ENCODE measurements around the gene CDA. TPM values are rescaled to one million over a fixed set of nuclear protein-coding genes. Genes with fewer than 3 reads are reported as not detected.

Gene CDA
- total and polyA plus RNA-seq, 2 donors from 2014 or later = 6.0 to 29.9 TPM

DNA sequence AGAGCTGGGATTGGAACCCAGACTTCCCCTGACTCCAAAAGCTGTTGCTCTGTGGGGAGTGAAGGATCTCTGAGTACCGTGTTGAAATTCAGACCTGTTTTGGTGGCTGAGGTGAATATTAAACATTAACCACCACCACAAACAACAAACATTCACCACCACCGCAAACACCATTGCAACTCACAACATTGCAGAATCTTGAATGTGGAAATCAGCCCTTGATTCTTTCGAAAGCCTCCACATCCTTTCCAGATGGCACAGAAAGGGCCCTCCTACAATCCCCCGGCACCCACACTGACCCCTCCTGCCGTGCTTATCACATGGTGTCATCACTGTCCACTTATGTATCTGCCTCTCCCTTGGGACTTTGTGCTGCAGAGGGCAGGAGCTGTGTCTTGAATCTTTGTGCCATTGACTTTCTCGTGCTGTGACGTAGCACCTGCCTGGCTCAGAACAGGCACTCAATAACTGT, 1.4 kb downstream of the CDA start:
- H3K9ac ChIP-seq (ENCODE audit: low read length in 3 of 3) = peak overlapping the region in 1 of 3 donors; percentile 34
- H3K4me3 ChIP-seq (ENCODE audit: low read length in 3 of 3) = peak overlapping the region in 1 of 3 donors; percentile 57
- H3K9me3 ChIP-seq (ENCODE audit: control insufficient read depth in 2 of 3, insufficient read depth in 1 of 3, low read length in 3 of 3) = no peaks in the 10 kb centered on the region
- H3K36me3 ChIP-seq (ENCODE audit: control insufficient read depth in 2 of 3, insufficient read depth in 3 of 3, low read length in 3 of 3) = no peaks in the 10 kb centered on the region
- H3K4me1 ChIP-seq (ENCODE audit: control insufficient read depth in 2 of 3, insufficient read depth in 2 of 3, low read depth in 1 of 3, low read length in 3 of 3) = peaks cover 0 to 18% (median 4%) of the 10 kb centered on the region in 3 donors
- H3K27me3 ChIP-seq (ENCODE audit: control insufficient read depth, insufficient read depth, low read length) = no peaks in the 10 kb centered on the region
- TF ChIP-seq, protein P1, sequence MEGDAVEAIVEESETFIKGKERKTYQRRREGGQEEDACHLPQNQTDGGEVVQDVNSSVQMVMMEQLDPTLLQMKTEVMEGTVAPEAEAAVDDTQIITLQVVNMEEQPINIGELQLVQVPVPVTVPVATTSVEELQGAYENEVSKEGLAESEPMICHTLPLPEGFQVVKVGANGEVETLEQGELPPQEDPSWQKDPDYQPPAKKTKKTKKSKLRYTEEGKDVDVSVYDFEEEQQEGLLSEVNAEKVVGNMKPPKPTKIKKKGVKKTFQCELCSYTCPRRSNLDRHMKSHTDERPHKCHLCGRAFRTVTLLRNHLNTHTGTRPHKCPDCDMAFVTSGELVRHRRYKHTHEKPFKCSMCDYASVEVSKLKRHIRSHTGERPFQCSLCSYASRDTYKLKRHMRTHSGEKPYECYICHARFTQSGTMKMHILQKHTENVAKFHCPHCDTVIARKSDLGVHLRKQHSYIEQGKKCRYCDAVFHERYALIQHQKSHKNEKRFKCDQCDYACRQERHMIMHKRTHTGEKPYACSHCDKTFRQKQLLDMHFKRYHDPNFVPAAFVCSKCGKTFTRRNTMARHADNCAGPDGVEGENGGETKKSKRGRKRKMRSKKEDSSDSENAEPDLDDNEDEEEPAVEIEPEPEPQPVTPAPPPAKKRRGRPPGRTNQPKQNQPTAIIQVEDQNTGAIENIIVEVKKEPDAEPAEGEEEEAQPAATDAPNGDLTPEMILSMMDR (IDR thresholded peaks at IDR 0.05; ENCODE audit: borderline replicate concordance, extremely low read depth, insufficient read depth) = no peak
- intact Hi-C loops (cut with DNase I) = no loop called here
- H3K27ac ChIP-seq (ENCODE audit: low read depth in 2 of 2, low read length in 2 of 2) = peak overlapping the region in 1 of 2 donors; percentile 85
- DNase-seq (peak in 1 of 5 donors; percentile 33), FAIRE-seq (no peak)

DNA sequence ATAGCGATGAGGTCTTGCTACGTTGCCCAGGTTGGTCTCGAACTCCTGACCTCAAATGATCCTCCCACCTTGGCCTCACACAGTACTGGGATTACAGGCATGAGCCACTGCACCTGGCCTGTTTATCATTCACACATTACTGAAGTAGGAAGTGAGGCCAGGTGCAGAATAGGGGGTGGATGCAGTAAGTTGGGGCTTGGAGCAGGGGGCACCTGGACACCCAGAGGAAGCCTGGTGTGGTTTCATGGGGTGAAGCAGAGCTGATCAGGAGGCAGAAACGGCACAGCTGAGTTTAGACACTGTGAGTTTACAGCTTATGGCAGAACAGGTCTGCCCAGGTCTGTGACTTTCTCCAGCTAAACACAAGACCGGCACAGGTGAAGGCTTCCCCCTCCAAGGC, 4.9 kb downstream of the CDA start:
- Histone ChIP-seq H3K4me3 (ENCODE audit: low read length in 3 of 3) (no peak overlapping the region), H3K4me1 (ENCODE audit: control insufficient read depth in 2 of 3, insufficient read depth in 2 of 3, low read depth in 1 of 3, low read length in 3 of 3) (peaks cover 0 to 19% (median 1%) of the 10 kb centered on the region in 3 donors), H3K27ac (ENCODE audit: low read depth in 2 of 2, low read length in 2 of 2) (no peak overlapping the region), H3K9me3 (ENCODE audit: control insufficient read depth in 2 of 3, insufficient read depth in 1 of 3, low read length in 3 of 3) (no peaks in the 10 kb centered on the region), H3K36me3 (ENCODE audit: control insufficient read depth in 2 of 3, insufficient read depth in 3 of 3, low read length in 3 of 3) (no peaks in the 10 kb centered on the region), H3K27me3 (ENCODE audit: control insufficient read depth, insufficient read depth, low read length) (no peaks in the 10 kb centered on the region), H3K9ac (ENCODE audit: low read length in 3 of 3) (no peak overlapping the region)
- TF ChIP-seq, protein P1 (IDR thresholded peaks at IDR 0.05; ENCODE audit: borderline replicate concordance, extremely low read depth, insufficient read depth) = no peak
- intact Hi-C loops (cut with DNase I) = no loop called here
- FAIRE-seq (no peak), DNase-seq (peak in 1 of 5 donors; percentile 14)

DNA sequence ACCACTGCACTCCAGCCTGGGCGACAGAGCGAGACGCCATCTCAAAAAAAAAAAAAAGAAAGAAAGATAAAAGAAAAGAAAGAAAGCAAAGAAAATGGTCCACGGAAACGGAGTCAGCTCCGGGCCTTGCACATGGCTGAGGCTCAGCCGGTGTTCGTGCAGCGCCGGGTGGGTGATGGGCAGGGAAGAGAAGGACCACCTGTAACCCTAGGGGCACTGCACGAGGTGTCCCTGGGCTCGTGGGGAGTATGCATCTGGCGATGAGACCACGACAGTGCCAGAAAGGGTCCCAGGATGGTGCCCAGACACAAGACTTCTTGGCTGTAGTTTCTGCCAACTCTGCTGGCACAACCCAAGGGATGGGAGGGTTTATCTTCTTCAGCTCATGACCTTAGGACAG, 5.8 kb downstream of the CDA start:
- Histone ChIP-seq H3K27me3 (ENCODE audit: control insufficient read depth, insufficient read depth, low read length) (no peaks in the 10 kb centered on the region), H3K27ac (ENCODE audit: low read depth in 2 of 2, low read length in 2 of 2) (no peak overlapping the region), H3K9ac (ENCODE audit: low read length in 3 of 3) (no peak overlapping the region), H3K4me1 (ENCODE audit: control insufficient read depth in 2 of 3, insufficient read depth in 2 of 3, low read depth in 1 of 3, low read length in 3 of 3) (peaks cover 0 to 13% (median 0%) of the 10 kb centered on the region in 3 donors), H3K4me3 (ENCODE audit: low read length in 3 of 3) (no peak overlapping the region), H3K9me3 (ENCODE audit: control insufficient read depth in 2 of 3, insufficient read depth in 1 of 3, low read length in 3 of 3) (no peaks in the 10 kb centered on the region), H3K36me3 (ENCODE audit: control insufficient read depth in 2 of 3, insufficient read depth in 3 of 3, low read length in 3 of 3) (no peaks in the 10 kb centered on the region)
- TF ChIP-seq, protein P1 (IDR thresholded peaks at IDR 0.05; ENCODE audit: borderline replicate concordance, extremely low read depth, insufficient read depth) = no peak
- DNase-seq (no peak), FAIRE-seq (no peak)
- intact Hi-C loops (cut with DNase I) = no loop called here

DNA sequence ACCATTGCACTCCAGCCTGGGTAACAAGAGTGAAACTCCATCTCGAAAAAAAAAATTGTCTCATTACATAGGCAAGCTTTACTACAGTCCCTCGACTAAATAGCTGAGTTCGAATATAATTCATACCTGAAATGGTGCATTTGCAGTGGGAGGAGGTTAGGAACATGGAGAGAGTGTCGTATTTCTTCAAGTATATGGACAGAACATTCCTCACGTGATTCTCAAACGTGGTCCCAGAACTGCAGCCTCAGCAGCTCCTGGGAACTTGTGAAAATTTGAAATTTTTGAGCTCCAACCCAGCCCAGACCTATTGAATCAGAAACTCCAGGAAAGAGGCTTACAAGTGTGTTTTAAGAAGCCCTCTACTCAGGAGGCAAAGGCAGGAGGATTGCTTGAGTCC, 7.2 kb downstream of the CDA start:
- Histone ChIP-seq H3K9me3 (ENCODE audit: control insufficient read depth in 2 of 3, insufficient read depth in 1 of 3, low read length in 3 of 3) (no peaks in the 10 kb centered on the region), H3K4me1 (ENCODE audit: control insufficient read depth in 2 of 3, insufficient read depth in 2 of 3, low read depth in 1 of 3, low read length in 3 of 3) (peaks cover 0 to 7% (median 0%) of the 10 kb centered on the region in 3 donors), H3K36me3 (ENCODE audit: control insufficient read depth in 2 of 3, insufficient read depth in 3 of 3, low read length in 3 of 3) (no peaks in the 10 kb centered on the region), H3K9ac (ENCODE audit: low read length in 3 of 3) (no peak overlapping the region), H3K27ac (ENCODE audit: low read depth in 2 of 2, low read length in 2 of 2) (no peak overlapping the region), H3K4me3 (ENCODE audit: low read length in 3 of 3) (no peak overlapping the region), H3K27me3 (ENCODE audit: control insufficient read depth, insufficient read depth, low read length) (no peaks in the 10 kb centered on the region)
- DNase-seq (peak in 1 of 5 donors; percentile 22), FAIRE-seq (no peak)
- intact Hi-C loops (cut with DNase I) = no loop called here
- TF ChIP-seq, protein P1 (IDR thresholded peaks at IDR 0.05; ENCODE audit: borderline replicate concordance, extremely low read depth, insufficient read depth) = no peak

Measured in kidney (tissue), 14 donors.